ENCODE measurements around the gene ZNF513. TPM values are rescaled to one million over a fixed set of nuclear protein-coding genes. Genes with fewer than 3 reads are reported as not detected.
A peak's percentile ranks its signal among the peaks of the same experiment; 100 is the strongest.
"Not testable (repeated sequence)": the region's sequence is repeated elsewhere in the genome, so short reads cannot be mapped to it uniquely, and the experiment has no call there.

The ZNF513 gene, protein sequence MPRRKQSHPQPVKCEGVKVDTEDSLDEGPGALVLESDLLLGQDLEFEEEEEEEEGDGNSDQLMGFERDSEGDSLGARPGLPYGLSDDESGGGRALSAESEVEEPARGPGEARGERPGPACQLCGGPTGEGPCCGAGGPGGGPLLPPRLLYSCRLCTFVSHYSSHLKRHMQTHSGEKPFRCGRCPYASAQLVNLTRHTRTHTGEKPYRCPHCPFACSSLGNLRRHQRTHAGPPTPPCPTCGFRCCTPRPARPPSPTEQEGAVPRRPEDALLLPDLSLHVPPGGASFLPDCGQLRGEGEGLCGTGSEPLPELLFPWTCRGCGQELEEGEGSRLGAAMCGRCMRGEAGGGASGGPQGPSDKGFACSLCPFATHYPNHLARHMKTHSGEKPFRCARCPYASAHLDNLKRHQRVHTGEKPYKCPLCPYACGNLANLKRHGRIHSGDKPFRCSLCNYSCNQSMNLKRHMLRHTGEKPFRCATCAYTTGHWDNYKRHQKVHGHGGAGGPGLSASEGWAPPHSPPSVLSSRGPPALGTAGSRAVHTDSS
- polyA plus RNA-seq (2013, experiment 1 of 2; ENCODE audit: insufficient read length): 11.4 TPM
- polyA plus RNA-seq (2013, experiment 2 of 2; ENCODE audit: insufficient read length): 13.9 TPM

- DNase-seq: peak; percentile 96
Measured at GRCh38 chr2:27380626-27381545, at the start of gene ZNF513. ZNF513 (minus strand) TSS chr2:27380734; CDS start chr2:27380526, 208 bp downstream.

- peak; percentile 83 for DNase-seq
Measured at GRCh38 chr2:27428978-27429541, 48.5 kb upstream of the ZNF513 start.

GRCh38 chr2:27428213-27428977 is 47.9 kb upstream of the ZNF513 start, which contains the start of gene NRBP1:
NRBP1 (plus strand) TSS chr2:27428631; CDS start chr2:27433274, 4,643 bp downstream.
- DNase-seq: peak; percentile 85

DNA sequence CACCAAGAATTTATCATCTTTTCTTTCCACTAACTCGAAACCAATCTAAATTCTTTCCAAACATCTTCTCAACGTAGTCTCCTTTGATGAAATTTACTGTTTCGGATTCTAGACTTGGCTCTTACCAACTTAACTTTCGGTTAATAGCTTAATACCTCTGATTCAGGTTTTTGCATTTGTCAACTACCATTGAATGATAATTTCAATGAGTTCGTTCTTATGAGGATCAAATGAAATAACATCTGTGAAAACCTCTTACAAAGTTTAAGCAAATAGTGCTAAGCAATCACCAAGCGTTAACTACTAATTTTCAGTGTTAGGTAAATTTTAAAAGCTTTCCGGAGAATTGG is 47.3 kb upstream of the ZNF513 start:
- DNase-seq: no peak

- DNase-seq: not testable (repeated sequence)
Measured at GRCh38 chr2:27425039-27425438, 44.5 kb upstream of the ZNF513 start.

DNA sequence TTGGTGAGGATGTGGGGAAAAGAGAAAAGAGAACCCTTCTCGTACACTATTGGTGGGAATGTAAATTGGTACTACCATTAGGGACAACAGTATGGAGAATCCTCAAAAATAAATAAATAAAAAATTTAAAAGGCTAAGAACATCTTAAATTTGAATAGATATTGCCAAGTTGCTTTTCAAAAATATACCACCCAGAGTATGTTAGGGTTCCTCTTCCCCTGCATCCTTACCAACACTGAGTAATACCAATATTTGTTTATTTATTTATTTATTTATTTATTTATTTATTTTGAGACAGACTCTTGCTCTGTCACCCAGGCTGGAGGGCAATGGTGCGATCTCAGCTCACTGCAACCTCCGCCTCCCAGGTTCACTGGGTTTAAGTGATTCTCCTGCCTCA is 42.4 kb upstream of the ZNF513 start:
- DNase-seq: no peak

- DNase-seq: no peak
Measured at GRCh38 chr2:27421660-27422250, 41.2 kb upstream of the ZNF513 start.

DNA sequence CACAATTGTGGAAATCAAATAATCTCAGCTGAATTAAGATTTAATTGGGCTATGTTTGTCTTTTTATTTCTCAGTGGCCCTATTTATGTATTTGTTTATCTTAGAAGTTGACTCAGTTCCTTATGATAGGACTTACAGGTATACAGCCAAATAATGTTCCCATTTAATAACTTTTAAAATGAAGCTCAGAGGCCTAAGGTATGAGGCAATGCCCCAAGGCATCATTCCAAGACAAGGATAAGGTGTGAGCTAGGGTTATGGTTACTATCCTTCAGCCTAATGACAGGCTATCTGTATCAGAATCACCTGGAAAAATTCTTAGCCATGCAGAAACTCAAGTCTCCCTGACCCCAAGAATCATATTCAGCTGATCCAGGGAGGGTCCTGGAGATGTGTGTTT is 40.5 kb upstream of the ZNF513 start:
- DNase-seq: no peak

GRCh38 chr2:27416151-27416550 is 35.6 kb upstream of the ZNF513 start:
- DNase-seq: no peak

- no peak for DNase-seq
Measured at GRCh38 chr2:27412419-27413152, 32.1 kb upstream of the ZNF513 start.

DNA sequence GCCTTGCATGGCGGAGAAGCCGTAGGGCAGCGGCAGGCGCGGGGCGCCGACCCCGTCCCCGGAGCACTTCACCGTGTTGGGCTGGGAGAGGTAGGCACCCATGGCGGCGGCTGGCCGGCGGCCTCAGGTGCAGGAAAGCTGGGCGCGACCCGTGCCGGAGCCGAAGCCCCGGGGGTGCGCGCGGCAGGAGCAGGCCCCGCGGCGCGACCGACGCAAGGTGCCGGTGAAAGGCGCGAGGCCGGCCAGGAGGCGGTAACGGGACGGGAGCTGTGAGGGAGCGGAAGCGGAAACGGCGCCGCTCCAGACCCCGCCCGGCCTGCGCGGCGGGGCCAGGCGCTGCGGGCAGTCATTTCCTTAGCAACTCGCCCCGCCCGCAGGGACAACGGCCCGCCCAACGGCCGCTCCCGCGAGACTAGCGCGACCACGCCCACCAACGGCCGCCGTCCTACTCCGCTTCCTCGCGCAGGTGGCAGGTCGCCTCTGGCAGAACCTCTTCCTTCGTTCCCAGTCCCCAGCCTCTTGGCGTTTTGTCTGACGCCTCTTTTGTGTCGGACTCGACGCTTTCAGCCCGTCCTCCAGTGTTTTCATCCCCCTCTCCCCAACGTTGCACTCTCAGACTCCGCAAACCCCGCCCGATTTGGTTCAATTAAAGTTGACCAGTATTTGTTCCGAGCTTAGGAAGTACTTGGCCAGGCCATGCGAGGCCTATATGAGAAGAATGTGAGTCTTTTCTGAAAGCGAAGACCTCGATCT is 29.0 kb upstream of the ZNF513 start, which contains the start of gene PPM1G:
TSS of gene PPM1G (minus strand) at position 271 of the 753 bp plus-strand sequence. CDS start at position 102, 169 bp downstream.
- peak; percentile 91 for DNase-seq

DNA sequence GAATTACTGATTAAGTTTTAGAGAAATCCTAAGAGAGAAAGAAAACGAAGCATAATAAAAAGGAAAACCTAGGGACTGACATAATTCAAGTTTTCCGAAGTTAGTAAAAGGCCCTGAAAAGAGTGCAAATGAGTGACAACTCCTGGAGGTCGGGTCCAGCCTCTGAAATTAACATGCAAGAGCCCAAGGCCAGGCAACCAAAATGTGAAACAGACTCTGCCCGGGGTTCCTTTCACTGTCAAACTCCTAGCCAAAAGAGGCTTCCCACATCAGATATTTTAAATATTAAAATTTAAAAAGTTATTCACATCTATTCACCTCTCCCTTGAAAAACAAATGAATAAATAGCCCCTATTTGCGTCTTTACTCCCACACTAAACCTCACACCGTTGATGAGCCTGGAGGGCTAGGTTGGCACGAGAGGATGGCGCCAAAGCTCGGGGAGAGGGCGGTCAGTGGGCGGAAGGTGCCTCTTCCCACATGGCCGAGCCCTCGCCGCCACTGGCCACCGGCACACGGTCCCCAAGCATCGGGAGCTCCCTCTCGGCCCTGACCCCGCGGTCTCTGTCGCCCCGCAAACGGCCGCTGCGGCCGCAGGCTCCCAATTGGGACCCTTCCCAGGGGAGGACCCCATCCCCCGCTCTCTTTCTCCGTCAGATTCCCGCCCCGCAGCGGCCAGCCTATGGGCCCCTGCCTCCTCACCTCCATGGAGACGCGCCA is 28.2 kb upstream of the ZNF513 start:
- DNase-seq: no peak

DNA sequence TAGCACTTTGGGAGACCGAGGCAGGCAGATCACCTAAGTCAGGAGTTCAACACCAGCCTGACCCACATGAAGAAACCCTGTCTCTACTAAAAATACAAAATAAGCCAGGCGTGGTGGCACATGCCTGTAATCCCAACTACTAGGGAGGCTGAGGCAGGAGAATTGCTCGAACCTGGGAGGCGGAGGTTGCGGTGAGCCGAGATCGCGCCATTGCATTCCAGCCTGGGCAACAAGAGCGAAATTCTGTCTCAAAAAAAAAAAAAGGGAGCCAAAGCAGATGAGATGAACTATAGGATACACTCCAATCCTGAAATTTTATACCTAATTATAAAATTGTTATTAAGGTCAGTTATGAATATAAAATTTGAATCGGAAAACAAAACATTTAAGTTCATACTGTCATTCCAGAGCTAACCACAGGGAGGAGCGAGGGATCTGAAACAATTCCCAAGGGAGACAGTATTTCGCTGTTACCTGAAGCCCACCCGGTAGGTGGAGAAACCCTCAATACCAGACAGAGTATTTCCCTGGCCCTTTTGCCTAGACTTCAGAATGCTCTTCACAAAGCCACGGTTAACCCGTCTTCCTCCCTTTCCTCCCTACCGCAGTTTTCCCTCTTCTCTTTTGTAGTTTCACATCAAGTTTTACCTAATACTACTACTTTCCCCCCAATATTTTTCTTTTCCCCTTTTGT is 27.4 kb upstream of the ZNF513 start:
- DNase-seq: peak; percentile 41

GRCh38 chr2:27400348-27401135 is 20.0 kb upstream of the ZNF513 start:
- no peak for DNase-seq

GRCh38 chr2:27398962-27399361 is 18.4 kb upstream of the ZNF513 start:
- no peak for DNase-seq

GRCh38 chr2:27393225-27393624 is 12.7 kb upstream of the ZNF513 start:
- DNase-seq: no peak
